IMR-90 (cell line): ENCODE measurements around the gene RBM7. TPM values are rescaled to one million over a fixed set of nuclear protein-coding genes. Genes with fewer than 3 reads are reported as not detected.

Experiments used
- ATAC-seq: fragments of 200-7000 bp; cut with Tn5 transposase; 2 replicates; pipeline ENCODE4 v1.9.1; 2020; ENCODE audit warnings: low read depth, mild to moderate bottlenecking, moderate library complexity
- BruUV-seq: library from RNA; stranded (reverse); fragments of 400-500 nt; replicated peaks from 2 replicates; lab custom pipeline; 2021; lab: Mats Ljungman, UMichigan
- CTCF ChIA-PET: fragments of 300-600 bp; formaldehyde crosslinking; extraction: SDS; loops from one replicate; lab custom pipeline; 2021; ENCODE audit warnings: antibody characterized with exemption; lab: Yijun Ruan, JAX
- POLR2A ChIA-PET: fragments of 300-600 bp; sonication (Branson Sonifier 250); formaldehyde crosslinking; loops from one replicate; lab custom pipeline; 2022; ENCODE audit warnings: antibody characterized with exemption; ENCODE audit not compliant: unreplicated experiment; lab: Charles Lee
- DNase-seq: peaks from one replicate; pipeline ENCODE4 v3.0.0; 2013
- H2AFZ ChIP-seq: replicated peaks from 2 replicates; pipeline ENCODE3; 2013; ENCODE audit warnings: low read length, mild to moderate bottlenecking; ENCODE audit not compliant: poor library complexity
- H2AK5ac ChIP-seq: 2 replicates; pipeline ENCODE4 v1.6.1; 2013; ENCODE audit warnings: low read depth, low read length, inconsistent platforms
- H2AK9ac ChIP-seq: replicated peaks from 2 replicates; pipeline ENCODE3; 2013; ENCODE audit warnings: mild to moderate bottlenecking, low read depth, low read length, moderate library complexity; ENCODE audit not compliant: poor library complexity
- H2BK120ac ChIP-seq: 2 replicates; pipeline ENCODE4 v1.6.1; 2013; ENCODE audit warnings: low read depth, low read length, inconsistent platforms
- H2BK15ac ChIP-seq: 3 replicates; pipeline ENCODE4 v1.6.1; 2013; ENCODE audit warnings: low read depth, low read length, inconsistent platforms
- H2BK20ac ChIP-seq: 2 replicates; pipeline ENCODE4 v1.6.1; 2013; ENCODE audit warnings: low read depth, mild to moderate bottlenecking, inconsistent platforms, low read length, moderate library complexity
- H2BK5ac ChIP-seq: 2 replicates; pipeline ENCODE4 v1.6.1; 2013; ENCODE audit warnings: mild to moderate bottlenecking, low read depth, low read length, inconsistent platforms; ENCODE audit not compliant: poor library complexity, severe bottlenecking
- H3K14ac ChIP-seq: replicated peaks from 2 replicates; pipeline ENCODE4 v1.6.1; 2013; ENCODE audit warnings: low read depth, low read length, inconsistent platforms
- H3K18ac ChIP-seq: 2 replicates; pipeline ENCODE4 v1.6.1; 2013; ENCODE audit warnings: low read depth, low read length, control low read depth
- H3K23ac ChIP-seq: 2 replicates; pipeline ENCODE4 v1.6.1; 2013; ENCODE audit warnings: low read depth, low read length, inconsistent platforms
- H3K27ac ChIP-seq: 2 replicates; pipeline ENCODE4 v1.5.1; 2013; ENCODE audit warnings: mild to moderate bottlenecking, control low read depth, low read length; ENCODE audit not compliant: insufficient read depth
- H3K27me3 ChIP-seq: 2 replicates; pipeline ENCODE4 v1.6.1; 2013; ENCODE audit warnings: low read length; ENCODE audit not compliant: control insufficient read depth, insufficient read depth
- H3K36me3 ChIP-seq: 2 replicates; pipeline ENCODE4 v1.6.1; 2013; ENCODE audit warnings: low read length, mixed read lengths; ENCODE audit not compliant: control insufficient read depth, insufficient read depth
- H3K4ac ChIP-seq: 2 replicates; pipeline ENCODE4 v1.6.1; 2013; ENCODE audit warnings: low read depth, low read length, inconsistent platforms
- H3K4me1 ChIP-seq: 2 replicates; pipeline ENCODE4 v1.6.1; 2013; ENCODE audit warnings: low read length, mixed read lengths; ENCODE audit not compliant: control insufficient read depth, insufficient read depth
- H3K4me2 ChIP-seq: 2 replicates; pipeline ENCODE4 v1.6.1; 2013; ENCODE audit warnings: low read depth, mild to moderate bottlenecking, control low read depth, low read length, moderate library complexity
- H3K4me3 ChIP-seq: 2 replicates; pipeline ENCODE4 v1.5.1; 2013; ENCODE audit warnings: low read depth, mild to moderate bottlenecking, control low read depth, low read length, moderate library complexity; ENCODE audit not compliant: insufficient read depth
- H3K56ac ChIP-seq: 2 replicates; pipeline ENCODE4 v1.6.1; 2013; ENCODE audit warnings: low read length, inconsistent platforms; ENCODE audit not compliant: insufficient read depth; ENCODE audit errors: extremely low read depth
- H3K79me1 ChIP-seq, 2 experiments: 2 replicates each; pipeline ENCODE4 v1.6.1; 2013; ENCODE audit warnings: low read length in 2 of 2, inconsistent platforms in 1 of 2, low read depth in 1 of 2
- H3K9ac ChIP-seq: 2 replicates; pipeline ENCODE4 v1.6.1; 2013; ENCODE audit warnings: low read depth, low read length, control low read depth
- H3K9me1 ChIP-seq: 2 replicates; pipeline ENCODE4 v1.6.1; 2013; ENCODE audit warnings: low read length, inconsistent platforms; ENCODE audit not compliant: insufficient read depth
- H3K9me3 ChIP-seq: 2 replicates; pipeline ENCODE4 v1.6.1; 2013; ENCODE audit warnings: low read length; ENCODE audit not compliant: control insufficient read depth, insufficient read depth
- H4K20me1 ChIP-seq: 2 replicates; pipeline ENCODE4 v1.6.1; 2013; ENCODE audit warnings: low read length, inconsistent platforms; ENCODE audit not compliant: insufficient read depth
- H4K5ac ChIP-seq: 2 replicates; pipeline ENCODE4 v1.6.1; 2013; ENCODE audit warnings: mild to moderate bottlenecking, low read depth, low read length, control low read depth
- H4K8ac ChIP-seq, 2 experiments: 2 replicates each; pipeline ENCODE4 v1.6.1; 2013; ENCODE audit warnings: low read depth in 2 of 2, low read length in 2 of 2, control low read depth in 1 of 2, inconsistent platforms in 1 of 2
- H4K91ac ChIP-seq: 2 replicates; pipeline ENCODE4 v1.6.1; 2013; ENCODE audit warnings: low read depth, low read length, inconsistent platforms; ENCODE audit not compliant: insufficient read depth
- BHLHE40 ChIP-seq: fragments of 150-350 bp; IDR thresholded peaks from 2 replicates; pipeline ENCODE4 v1.6.1; 2016; ENCODE audit warnings: mild to moderate bottlenecking, low read depth, low read length
- FOS ChIP-seq: fragments of 150-350 bp; IDR thresholded peaks from 2 replicates; pipeline ENCODE4 v1.6.1; 2016; ENCODE audit warnings: low read depth, low read length
- MAFK ChIP-seq: IDR thresholded peaks from 2 replicates; pipeline ENCODE4 v1.6.1; 2012; ENCODE audit warnings: low read depth, low read length, improper control_type of control experiment
- MAZ ChIP-seq: IDR thresholded peaks from 2 replicates; pipeline ENCODE4 v1.6.1; 2012; ENCODE audit warnings: low read depth, mild to moderate bottlenecking, low read length, improper control_type of control experiment, moderate library complexity, borderline replicate concordance
- MXI1 ChIP-seq: IDR thresholded peaks from 2 replicates; pipeline ENCODE4 v1.6.1; 2012; ENCODE audit warnings: low read depth, mild to moderate bottlenecking, low read length, moderate library complexity, borderline replicate concordance
- NFE2L2 ChIP-seq: fragments of 150-350 bp; IDR thresholded peaks from 2 replicates; pipeline ENCODE4 v1.6.1; 2016; ENCODE audit warnings: low read depth, mild to moderate bottlenecking, low read length
- RAD21 ChIP-seq: IDR thresholded peaks from 2 replicates; pipeline ENCODE4 v1.6.1; 2012; ENCODE audit warnings: low read length, improper control_type of control experiment
- RFX5 ChIP-seq: IDR thresholded peaks from 2 replicates; pipeline ENCODE4 v1.8.0; 2012; ENCODE audit warnings: low read depth, mild to moderate bottlenecking, low read length, moderate library complexity
- SMC3 ChIP-seq: fragments of 150-350 bp; IDR thresholded peaks from 2 replicates; pipeline ENCODE4 v1.6.1; 2016; ENCODE audit warnings: low read depth, mild to moderate bottlenecking, antibody characterized with exemption, low read length, moderate library complexity
- WGBS, 2 experiments: methylation state at CpG; one replicate each; pipeline versions ENCODE4 v1.1.5 to v1.1.7; 2013; ENCODE audit warnings: missing lambda C conversion rate in 2 of 2; ENCODE audit not compliant: insufficient read length in 1 of 2; ENCODE audit errors: extremely low coverage in 2 of 2; 5-methylcytosine and 5-hydroxymethylcytosine counted together
- dilution Hi-C: fragments of 300-500 bp; cut with HindIII; formaldehyde crosslinking; loops from one replicate; pipeline ENCODE4 v1.14.3; 2018; ENCODE audit warnings: low sequenced_read_pairs; ENCODE audit not compliant: unreplicated experiment
- in situ Hi-C: fragments of 300-500 bp; cut with MboI; formaldehyde crosslinking; loops from 3 replicates; pipeline ENCODE4 v1.14.3; 2019; ENCODE audit warnings: low sequenced_read_pairs, inconsistent platforms, mixed read lengths
- intact Hi-C: fragments of 100-400 bp; cut with micrococcal nuclease; formaldehyde crosslinking; loops from 2 replicates; pipeline ENCODE4 v1.10.0; 2022
- polyA plus RNA-seq, 3 experiments: library from polyadenylated mRNA; depleted of rRNA; stranded (reverse); fragments of >200 nt; gene quantifications; 2 replicates each; pipeline ENCODE4 v1.2.3, GENCODE V29; 2012; ENCODE audit warnings: low replicate concordance in 1 of 3
- total RNA-seq: library from RNA; depleted of rRNA; stranded (reverse); fragments of >200 nt; gene quantifications from 2 replicates; pipeline ENCODE4 v1.2.3, GENCODE V29; 2012
- TF ChIP-seq, protein P1 (sequence below): conservative IDR thresholded peaks from 2 replicates; pipeline ENCODE4 v1.5.1; 2012; ENCODE audit warnings: mild to moderate bottlenecking, low read depth, low read length, improper control_type of control experiment
- TF ChIP-seq, protein P2 (sequence below): fragments of 150-350 bp; IDR thresholded peaks from 2 replicates; pipeline ENCODE4 v1.6.1; 2017; ENCODE audit warnings: mild to moderate bottlenecking, antibody characterized with exemption, low read length, low read depth

Gene RBM7
- total and polyA plus RNA-seq, 2 of the 4 experiments (the other 2 are of a cell fraction) = 27.8 to 111 TPM

DNA sequence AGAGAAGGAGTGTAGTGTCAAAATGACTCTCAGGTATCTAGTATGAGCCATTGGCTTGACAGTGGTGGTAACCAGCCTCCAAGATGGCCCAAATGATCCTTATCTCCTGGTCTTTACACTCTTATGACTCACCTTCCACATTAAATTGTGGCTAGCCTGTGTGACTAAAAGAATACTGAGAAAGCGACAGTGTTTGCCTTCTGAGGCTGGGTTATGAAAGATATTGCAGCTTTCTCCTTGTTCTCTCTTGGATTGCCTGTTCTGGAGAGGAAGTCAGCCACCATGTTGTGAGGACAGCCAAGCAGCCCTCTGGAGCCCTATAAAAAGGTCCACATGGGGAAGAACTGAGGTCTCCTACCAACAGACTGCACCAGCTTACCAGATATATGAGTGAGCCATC lies 16.0 kb upstream of the RBM7 start:
- Histone ChIP-seq H3K79me1 (no peaks in the 10 kb centered on the region), H3K23ac (no peak overlapping the region), H3K36me3 (no peaks in the 10 kb centered on the region), H2AK9ac (no peak overlapping the region), H3K4me1 (no peaks in the 10 kb centered on the region), H3K4me2 (no peak overlapping the region), H4K20me1 (no peaks in the 10 kb centered on the region), H2BK120ac (no peak overlapping the region), H3K27me3 (no peaks in the 10 kb centered on the region), H3K14ac (no peak overlapping the region), H3K56ac (no peak overlapping the region), H4K91ac (no peak overlapping the region), H3K27ac (no peak overlapping the region), H3K4me3 (no peak overlapping the region), H2BK15ac (no peak overlapping the region), H3K4ac (no peak overlapping the region), H2AFZ (no peak overlapping the region), H3K9me3 (no peaks in the 10 kb centered on the region), H2BK20ac (no peak overlapping the region), H4K8ac (no peak overlapping the region), H2BK5ac (no peak overlapping the region), H2AK5ac (no peak overlapping the region), H3K9me1 (no peaks in the 10 kb centered on the region), H3K18ac (no peak overlapping the region), H3K9ac (no peak overlapping the region), H4K5ac (no peak overlapping the region)
- dilution Hi-C loops (no loop called here), in situ Hi-C loops (no loop called here), intact Hi-C loops (no loop called here)
- ATAC-seq = no peak
- DNase-seq = no peak
- CTCF ChIA-PET = no interaction called here
- no CpG with 5 or more reads among the region's 1 CpG for WGBS, 2 experiments
- no peak for TF ChIP-seq RFX5
- no peak for TF ChIP-seq BHLHE40
- TF ChIP-seq MAZ = no peak
- no peak for TF ChIP-seq NFE2L2
- no peak for TF ChIP-seq RAD21
- TF ChIP-seq, protein P1, sequence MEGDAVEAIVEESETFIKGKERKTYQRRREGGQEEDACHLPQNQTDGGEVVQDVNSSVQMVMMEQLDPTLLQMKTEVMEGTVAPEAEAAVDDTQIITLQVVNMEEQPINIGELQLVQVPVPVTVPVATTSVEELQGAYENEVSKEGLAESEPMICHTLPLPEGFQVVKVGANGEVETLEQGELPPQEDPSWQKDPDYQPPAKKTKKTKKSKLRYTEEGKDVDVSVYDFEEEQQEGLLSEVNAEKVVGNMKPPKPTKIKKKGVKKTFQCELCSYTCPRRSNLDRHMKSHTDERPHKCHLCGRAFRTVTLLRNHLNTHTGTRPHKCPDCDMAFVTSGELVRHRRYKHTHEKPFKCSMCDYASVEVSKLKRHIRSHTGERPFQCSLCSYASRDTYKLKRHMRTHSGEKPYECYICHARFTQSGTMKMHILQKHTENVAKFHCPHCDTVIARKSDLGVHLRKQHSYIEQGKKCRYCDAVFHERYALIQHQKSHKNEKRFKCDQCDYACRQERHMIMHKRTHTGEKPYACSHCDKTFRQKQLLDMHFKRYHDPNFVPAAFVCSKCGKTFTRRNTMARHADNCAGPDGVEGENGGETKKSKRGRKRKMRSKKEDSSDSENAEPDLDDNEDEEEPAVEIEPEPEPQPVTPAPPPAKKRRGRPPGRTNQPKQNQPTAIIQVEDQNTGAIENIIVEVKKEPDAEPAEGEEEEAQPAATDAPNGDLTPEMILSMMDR = no peak
- TF ChIP-seq, protein P2, sequence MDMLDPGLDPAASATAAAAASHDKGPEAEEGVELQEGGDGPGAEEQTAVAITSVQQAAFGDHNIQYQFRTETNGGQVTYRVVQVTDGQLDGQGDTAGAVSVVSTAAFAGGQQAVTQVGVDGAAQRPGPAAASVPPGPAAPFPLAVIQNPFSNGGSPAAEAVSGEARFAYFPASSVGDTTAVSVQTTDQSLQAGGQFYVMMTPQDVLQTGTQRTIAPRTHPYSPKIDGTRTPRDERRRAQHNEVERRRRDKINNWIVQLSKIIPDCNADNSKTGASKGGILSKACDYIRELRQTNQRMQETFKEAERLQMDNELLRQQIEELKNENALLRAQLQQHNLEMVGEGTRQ = no peak
- TF ChIP-seq FOS = no peak
- TF ChIP-seq SMC3 = no peak
- no peak for TF ChIP-seq MAFK
- no peak for TF ChIP-seq MXI1
- no TSS peak for BruUV-seq
- POLR2A ChIA-PET = no interaction called here
